Measurements from ENCODE around the gene UBE4B. TPM values are rescaled to one million over a fixed set of nuclear protein-coding genes. Genes with fewer than 3 reads are reported as not detected.

UBE4B gene
- total RNA-seq, 1 experiment from 2014 or later = 54.7 TPM

- BruUV-seq (replicated peaks) = no TSS peak
- no peak overlapping the region for H3K4me3 ChIP-seq (ENCODE audit: low read depth in 2 of 2, low read length in 2 of 2)
- no peaks in the 10 kb centered on the region for H3K27me3 ChIP-seq (ENCODE audit: control insufficient read depth, insufficient read depth, low read length)
- no peak for DNase-seq (ENCODE audit: low read depth, low spot score)
- 0 out of 2 replicates have a peak, but pooled peaks have one; percentile 51 for ATAC-seq
- POLR2A ChIA-PET = no interaction called here
- no peak overlapping the region for H3K27ac ChIP-seq (ENCODE audit: low read length)
- CTCF ChIA-PET = no interaction called here
- H3K36me3 ChIP-seq (ENCODE audit: control insufficient read depth, insufficient read depth, low read length) = 0 out of 2 replicates have a peak, but pooled peaks cover 3% of the 10 kb centered on the region
- TF ChIP-seq TCF7L2 (IDR thresholded peaks at IDR 0.05; ENCODE audit: low read depth, low read length) (no peak), CTCF (IDR thresholded peaks at IDR 0.05) (no peak), POLR2AphosphoS5 (IDR thresholded peaks at IDR 0.05; ENCODE audit: low read depth, low read length) (no peak), SIN3A (IDR thresholded peaks at IDR 0.05; ENCODE audit: borderline replicate concordance, insufficient read depth, low read depth, low read length) (no peak), REST (IDR thresholded peaks at IDR 0.05; ENCODE audit: insufficient read depth in 1 of 2, low read depth in 2 of 2, low read length in 1 of 2) (no peak)
- no peaks in the 10 kb centered on the region for H3K9me3 ChIP-seq (ENCODE audit: control insufficient read depth, insufficient read depth, low read depth, low read length)
- H3K4me1 ChIP-seq (ENCODE audit: control insufficient read depth, insufficient read depth, low read length) = no peaks in the 10 kb centered on the region
- intact Hi-C loops (cut with micrococcal nuclease; ENCODE audit: unreplicated experiment) = no loop called here
- in situ Hi-C loops (cut with HindIII; ENCODE audit: low pct_unique_long_range_greater_than_20kb, low sequenced_read_pairs) = no loop called here
These were observed 122.4 kb downstream of the UBE4B start for GRCh38 chr1:10155087-10155712.

- H3K27me3 ChIP-seq (ENCODE audit: control insufficient read depth, insufficient read depth, low read length) = no peaks in the 10 kb centered on the region
- no peaks in the 10 kb centered on the region for H3K9me3 ChIP-seq (ENCODE audit: control insufficient read depth, insufficient read depth, low read depth, low read length)
- ATAC-seq (no peak), DNase-seq (ENCODE audit: low read depth, low spot score) (no peak)
- H3K4me1 ChIP-seq (ENCODE audit: control insufficient read depth, insufficient read depth, low read length) = no peaks in the 10 kb centered on the region
- intact Hi-C loops (cut with micrococcal nuclease; ENCODE audit: unreplicated experiment) = no loop called here
- no peak overlapping the region for H3K4me3 ChIP-seq (ENCODE audit: low read depth in 2 of 2, low read length in 2 of 2)
- CTCF ChIA-PET = no interaction called here
- H3K36me3 ChIP-seq (ENCODE audit: control insufficient read depth, insufficient read depth, low read length) = 0 out of 2 replicates have a peak, but pooled peaks cover 3% of the 10 kb centered on the region
- BruUV-seq (replicated peaks) = no TSS peak
- TF ChIP-seq CTCF (IDR thresholded peaks at IDR 0.05) (no peak), POLR2AphosphoS5 (IDR thresholded peaks at IDR 0.05; ENCODE audit: low read depth, low read length) (no peak)
- POLR2A ChIA-PET = interaction anchor here (1.0 kb wide), 1 partner anchor 22 kb away, joined by 3 read pairs; no protein-coding TSS in a partner anchor
- H3K27ac ChIP-seq (ENCODE audit: low read length) = no peak overlapping the region
- in situ Hi-C loops (cut with HindIII; ENCODE audit: low pct_unique_long_range_greater_than_20kb, low sequenced_read_pairs) = no loop called here
These were observed 127.4 kb downstream of the UBE4B start for GRCh38 chr1:10160173-10160572.
